Stimulated activated CD4-positive, alpha-beta T cell treated with anti-CD3 and anti-CD28 coated beads, Interleukin-1b, Interleukin-23, amount 100 ng/mL, for 4 hours (primary cell): Measurements from ENCODE around the gene THAP4.

ENCODE experiments used
- DNase-seq, 2 donors: peaks; one replicate each; pipeline ENCODE4 v3.0.0-alpha.2; 2020; ENCODE audit warnings: low read depth in 2 of 2

The THAP4 gene

DNA sequence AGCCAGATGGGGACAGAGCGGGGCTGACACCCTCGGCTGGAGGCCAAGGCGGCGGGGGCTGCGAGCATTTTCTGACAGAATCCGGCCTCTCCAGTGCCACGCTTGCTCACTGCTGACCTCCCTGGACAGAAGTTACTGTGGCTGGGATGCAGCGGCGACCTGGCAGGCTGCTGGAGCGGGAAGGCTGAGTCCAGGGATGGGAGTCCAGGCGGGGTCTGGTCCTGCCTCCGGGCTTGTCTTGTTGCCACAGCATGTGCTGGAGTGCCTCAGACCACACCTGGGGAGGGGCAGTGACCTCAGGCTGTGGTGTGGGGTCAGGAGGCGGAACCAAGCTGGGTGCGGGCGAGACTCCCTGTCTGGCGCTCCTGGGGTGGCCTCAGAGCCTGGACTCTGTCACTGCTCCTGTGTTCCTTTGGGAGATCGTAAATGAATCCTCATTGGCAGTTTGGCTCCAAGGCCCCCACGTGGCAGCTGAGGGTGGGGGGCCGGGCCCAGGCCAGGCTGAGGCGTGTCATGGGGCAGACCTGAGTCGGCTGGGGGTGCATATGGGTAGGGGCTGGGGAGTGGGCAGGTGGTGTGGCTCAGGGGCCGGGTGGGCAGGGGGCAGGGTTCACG, 72.9 kb downstream of the THAP4 start:
- DNase-seq, result no peak

DNA sequence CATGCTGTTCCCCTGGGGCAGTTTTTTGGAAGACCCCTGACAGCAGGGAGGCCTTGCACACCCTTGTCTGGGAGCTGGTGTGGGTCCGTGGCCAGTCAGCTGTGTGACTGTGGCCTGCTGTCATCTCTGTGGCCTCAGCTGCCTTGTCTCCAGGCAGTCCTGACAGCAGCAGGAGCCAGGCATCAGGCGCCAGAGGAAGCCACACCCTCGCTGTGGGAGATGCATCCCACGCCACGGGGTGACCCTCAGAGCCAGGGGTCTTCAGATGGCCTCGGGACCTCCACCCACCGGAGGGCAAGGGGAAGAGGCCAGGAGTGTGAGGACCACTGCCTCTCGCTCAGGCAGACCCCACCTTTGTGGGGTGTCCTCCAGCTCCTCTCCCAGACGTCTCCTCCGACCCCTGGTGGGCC, 73.4 kb downstream of the THAP4 start:
- no peak for DNase-seq

DNA sequence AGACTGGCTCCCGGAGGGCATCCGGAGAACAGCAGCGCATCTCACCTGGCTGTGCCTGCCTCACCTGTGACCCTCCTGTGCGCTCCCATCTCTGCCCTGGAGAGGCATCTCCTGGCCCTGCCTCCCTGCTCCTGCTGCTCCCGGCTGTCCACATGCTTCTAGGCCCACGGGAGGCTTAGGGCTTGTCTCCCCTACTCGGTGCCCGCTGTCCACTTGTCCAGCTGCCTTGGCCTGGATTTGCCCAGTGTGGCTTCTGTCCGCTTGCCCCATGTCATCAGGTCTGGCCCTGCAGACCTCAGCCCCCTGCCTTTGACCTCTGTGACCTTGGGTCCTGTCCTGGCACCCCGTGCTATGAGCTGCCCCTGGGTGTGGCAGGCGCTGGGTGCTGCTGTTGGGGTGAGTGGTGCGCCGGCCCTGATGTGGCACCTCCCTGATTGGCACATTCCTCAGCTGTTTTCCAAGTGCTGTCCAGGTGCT, 73.9 kb downstream of the THAP4 start:
- DNase-seq, result no peak

DNA sequence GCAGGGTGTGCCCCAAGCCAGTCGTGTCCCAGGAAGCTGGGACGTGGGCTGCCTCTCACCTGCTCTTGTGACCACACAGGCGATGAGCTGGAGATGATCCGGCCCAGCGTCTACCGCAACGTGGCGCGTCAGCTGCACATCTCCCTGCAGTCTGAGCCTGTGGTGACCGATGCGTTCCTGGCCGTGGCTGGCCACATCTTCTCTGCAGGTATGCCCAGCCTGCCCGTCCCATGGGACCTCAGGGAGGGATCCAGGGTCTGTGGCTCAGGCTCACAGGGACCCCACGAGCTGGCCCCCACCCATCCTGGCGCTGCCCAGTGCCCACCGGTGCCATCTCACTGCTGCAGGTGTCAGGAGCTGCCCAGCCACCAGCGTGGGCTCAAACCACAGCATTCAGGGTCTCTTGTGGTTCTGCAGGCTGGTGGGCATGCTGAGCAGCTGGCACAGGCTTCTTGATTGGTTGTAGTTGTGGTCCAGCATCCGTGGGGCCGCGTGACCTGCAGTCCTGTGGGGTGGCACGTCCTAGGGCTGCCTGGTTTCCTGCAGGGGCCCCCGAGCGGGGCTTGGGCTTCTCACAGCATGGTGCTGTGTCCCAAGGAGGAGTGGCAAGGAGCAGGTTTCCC, 74.6 kb downstream of the THAP4 start:
- no peak for DNase-seq

DNA sequence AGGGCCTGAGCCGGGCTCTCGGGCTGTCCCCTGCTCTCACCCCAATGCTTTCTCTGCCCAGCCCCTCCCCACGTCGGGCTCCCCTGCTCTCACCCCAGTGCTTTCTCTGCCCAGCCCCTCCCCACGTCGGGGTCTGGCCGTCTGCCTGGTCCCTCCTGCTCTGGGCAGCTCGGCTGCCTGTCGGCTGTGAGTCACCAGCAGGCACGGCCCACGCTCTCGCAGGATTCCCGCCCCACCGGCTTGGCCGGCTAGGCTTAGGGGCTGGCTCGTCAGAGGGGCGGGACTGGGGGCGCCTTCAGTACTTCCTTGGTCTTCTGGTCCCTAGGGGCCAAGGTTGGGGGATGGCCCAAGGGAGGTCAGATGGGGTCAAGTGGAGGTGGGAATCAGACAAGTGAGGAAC, 75.1 kb downstream of the THAP4 start:
- no peak for DNase-seq

DNA sequence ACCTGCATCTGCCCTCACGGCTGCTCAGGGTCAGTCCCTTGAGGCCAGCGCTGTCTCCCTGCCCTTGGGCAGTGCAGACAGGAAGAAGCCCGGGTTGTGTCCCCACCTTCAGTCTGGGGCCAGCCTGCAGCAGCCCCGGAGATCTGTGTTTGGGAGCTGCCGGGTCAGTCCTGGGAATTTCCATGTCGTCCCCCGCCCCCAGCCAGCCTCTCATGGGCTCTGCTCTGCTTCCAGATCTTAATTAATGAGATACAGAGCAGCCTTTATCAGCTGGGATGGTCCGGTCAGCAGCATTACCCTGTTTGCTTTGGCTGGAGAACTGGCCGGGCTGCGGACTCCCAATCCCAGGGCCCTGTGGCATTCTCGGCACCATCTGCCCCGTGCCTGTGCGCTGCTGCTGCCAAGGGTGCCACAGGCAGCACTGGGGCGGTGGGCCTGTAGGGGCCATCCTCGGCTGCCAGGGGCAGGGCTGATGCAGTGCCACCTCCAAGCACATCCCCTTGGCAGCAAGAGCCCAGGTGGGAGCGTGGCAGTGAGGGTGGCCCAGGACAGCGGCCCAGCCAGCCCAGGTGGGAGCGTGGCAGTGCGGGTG, 76.0 kb downstream of the THAP4 start:
- DNase-seq, result no peak

DNA sequence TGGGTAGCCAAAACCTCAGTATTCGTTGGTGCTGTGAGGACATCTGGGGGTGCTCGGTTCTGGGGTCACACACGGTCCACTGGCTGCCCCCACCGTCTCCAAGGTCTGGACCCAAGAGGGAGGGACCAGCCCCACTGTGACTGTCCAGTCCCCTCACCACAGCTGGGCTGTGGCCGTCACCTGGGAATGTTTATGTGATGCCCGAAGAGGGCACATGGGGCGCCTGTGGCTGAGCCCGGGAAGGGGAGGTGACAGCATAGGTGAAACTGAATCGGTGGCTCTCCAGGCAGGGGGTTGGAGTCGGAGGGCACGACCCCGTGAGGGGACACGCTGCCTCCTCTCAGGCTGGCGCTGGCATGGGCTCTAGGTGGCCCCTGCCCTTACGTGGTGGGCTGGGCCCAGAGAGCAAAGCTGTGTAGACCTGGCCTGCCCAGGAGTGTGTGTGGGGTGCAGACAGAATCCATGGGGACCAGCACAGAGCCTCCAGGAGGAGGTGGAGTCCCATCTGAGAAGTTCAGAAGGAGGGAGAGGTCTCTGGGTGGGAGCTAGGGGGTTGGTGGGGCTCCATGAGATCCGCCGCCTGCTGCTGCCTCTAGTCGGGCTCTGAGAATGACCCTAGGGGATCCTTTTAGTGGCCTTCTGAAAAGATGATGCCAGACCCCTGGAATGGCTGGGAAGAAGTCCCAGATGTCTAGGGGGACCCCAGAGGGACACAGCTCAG, 76.6 kb downstream of the THAP4 start:
- DNase-seq, result no peak

DNA sequence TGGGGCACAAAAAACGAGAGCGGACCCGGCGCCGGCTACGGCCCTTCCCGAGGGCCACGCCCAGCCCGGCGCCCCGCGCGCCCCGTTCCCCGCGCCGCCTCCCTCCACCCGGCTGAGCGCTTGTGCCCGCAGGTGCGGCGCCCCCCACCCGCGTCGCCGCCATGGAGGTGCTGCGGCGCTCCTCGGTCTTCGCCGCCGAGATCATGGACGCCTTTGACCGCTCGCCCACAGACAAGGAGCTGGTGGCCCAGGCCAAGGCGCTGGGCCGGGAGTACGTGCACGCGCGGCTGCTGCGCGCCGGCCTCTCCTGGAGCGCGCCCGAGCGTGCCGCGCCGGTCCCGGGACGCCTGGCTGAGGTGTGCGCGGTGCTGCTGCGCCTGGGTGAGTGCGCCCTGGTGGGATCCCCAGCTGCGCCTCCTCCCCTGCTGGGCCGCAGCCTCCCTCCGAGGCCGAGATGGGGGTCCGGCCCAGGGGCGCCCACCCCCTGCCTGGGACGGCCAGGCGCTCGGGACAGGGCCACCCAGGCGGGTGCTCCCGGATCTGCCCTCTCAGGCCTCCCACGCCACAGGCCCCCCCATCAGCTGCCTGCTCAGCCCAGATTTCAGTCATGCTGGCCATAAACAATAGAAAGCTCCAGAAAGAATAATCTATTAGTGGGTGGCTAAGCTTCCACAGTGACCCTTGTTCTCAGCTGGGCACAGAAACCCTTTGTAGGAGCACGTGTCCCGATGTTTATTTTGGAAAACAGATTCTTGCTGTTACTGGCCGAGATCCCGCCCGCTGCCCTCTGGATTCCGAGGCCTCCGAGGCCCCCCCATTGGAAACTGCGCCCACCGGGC, 77.4 kb downstream of the THAP4 start:
- DNase-seq, result no peak

DNA sequence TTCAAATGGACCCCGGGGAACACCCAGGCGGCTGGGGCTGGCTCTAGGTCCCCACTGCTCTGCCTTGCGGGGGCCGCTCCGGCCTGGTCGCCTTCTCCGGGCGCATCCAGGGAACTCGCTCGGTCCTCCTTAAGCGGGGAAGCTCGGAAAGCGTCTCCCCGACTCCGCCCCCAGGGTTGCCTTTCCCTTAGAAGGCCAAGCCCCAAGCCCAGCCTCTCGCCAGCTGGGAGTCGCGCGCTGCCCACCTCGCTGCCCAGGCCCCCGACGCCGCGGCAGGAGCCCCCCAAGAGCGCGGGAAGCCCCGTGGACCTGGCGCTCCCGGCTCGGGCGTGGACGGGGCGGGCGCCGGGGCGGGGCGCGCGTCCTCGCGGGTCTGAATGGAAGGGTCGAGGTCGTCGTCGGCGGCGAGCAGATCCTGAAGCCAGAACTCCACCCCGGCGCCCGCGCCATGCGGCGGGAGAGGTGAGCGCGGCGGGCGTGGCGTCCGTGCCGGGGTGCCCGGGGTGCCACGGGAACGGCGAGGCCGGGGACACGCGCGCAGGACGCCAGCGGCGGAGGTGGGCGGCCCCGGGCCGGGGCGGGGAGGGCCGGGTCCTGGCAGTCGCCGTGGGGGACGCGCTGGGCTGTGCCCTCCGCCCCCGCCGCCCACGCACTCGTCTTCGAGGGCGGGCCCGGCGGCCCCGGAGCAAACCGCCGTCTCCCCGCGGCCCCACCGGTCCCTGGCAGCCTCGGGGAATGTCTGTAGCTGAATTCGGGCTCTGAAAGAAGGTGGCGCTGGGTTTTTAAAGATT, 78.2 kb downstream of the THAP4 start, which contains the start of gene BOK:
Gene BOK (plus strand): TSS at position 214 of the 791 bp plus-strand sequence. CDS start 739 bp downstream, outside the sequence.
- DNase-seq, result peak in 1 of 2 donors; percentile 18

DNA sequence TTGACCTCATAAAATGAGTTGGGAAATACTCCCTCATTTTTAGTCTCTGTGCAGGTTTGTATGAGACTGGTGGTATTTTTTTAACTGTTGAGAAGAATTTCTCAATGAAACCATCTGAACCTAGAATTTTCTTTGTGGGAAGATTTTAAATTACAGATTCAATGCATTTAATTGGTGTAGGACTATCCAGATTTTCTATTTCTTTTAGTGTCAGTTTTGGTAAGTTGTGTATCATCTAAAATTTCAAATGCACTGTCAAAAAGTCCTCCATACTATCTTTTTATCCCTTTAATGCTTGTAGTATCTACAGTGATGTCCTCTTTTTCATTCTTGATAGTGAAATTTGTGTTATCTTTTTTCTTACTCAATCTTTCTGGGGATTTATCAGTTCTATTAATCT, 80.2 kb downstream of the THAP4 start:
- DNase-seq, result no peak

DNA sequence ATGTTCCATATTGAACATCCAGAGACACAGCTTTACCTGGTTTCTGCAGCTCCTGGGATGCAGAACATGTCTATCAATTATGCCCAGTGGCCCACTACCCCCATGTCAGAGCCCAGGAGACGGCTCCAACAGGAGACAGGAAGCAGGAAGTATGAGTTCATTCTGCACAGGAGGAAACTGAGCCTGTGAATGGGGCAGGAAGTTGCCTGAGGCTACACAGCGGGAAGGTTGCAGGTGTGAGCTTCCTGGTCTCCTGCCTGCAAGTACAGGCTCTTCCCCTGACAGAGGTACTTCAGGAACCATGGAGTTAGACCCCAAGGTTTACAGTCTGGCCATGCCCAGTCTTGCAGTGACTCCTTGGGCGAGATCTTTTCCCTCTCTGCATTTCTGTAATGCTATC, 81.2 kb downstream of the THAP4 start:
- no peak for DNase-seq

DNA sequence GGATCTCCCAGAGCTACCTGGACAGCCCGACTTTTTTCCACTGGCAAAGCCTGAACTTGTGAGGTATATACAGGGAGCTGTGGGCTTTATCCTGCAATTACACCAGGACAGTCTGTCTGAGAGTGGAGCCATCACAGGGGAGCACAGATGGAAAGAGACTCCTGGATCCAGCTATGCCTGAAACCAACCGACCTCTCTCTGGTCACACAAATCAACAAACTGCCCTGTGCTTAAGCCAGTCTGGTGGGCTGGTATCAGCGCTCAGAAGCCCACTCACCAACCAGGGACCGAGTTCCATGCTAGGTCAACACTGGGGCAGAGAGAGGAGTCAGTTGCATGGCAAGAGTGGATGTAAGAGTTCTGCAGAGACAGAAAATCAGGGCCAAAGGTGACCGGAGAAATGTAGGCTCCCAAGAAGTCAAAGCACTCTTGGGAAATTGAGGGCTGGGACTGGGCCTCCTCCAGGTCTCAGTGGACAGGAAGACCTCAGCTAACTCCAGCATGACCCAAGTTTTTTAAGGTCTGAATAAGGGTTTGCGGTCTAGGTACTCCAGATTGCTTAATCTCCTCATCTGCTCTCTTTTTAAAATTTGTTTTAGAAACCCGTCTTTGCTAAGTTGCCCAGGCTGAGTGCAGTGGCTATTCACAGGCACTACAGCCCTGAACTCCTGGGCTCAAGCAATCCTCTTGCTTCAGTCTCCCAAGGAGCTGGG, 82.2 kb downstream of the THAP4 start:
- DNase-seq, result no peak

DNA sequence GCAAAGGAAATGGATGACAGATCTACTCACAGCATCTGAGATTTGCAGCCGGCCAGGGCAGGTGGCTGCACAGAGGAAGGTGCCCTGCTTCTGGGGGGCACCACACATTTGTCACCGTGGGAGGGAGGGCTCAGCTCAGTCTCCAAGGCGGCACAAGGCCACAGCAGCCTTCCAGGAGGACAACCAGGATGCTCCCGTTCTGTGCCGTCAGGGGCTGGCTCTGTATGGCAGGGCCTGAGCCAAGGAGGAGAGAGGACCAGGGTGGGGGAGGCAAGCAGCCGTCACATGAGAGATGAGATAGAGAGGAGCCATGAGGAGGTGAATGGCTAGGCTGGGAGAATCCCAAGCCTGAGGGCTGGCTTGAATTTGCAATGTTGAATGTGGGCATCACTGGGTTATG, 83.0 kb downstream of the THAP4 start:
- no peak for DNase-seq

DNA sequence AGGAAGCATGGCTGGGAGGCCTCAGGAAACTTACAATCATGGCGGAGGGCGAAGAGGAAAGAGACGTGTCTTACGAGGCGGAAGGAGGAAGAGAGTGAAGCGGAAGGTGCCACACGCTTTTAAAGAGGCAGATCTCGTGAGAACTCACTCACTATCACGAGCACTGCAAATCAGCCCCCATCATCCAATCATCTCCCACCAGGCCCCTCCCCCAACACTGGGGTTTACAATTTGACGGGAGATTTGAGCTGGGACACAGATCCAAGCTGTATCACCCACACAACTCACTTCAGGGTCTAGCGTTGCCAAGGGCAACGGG, 83.5 kb downstream of the THAP4 start:
- DNase-seq, result no peak

DNA sequence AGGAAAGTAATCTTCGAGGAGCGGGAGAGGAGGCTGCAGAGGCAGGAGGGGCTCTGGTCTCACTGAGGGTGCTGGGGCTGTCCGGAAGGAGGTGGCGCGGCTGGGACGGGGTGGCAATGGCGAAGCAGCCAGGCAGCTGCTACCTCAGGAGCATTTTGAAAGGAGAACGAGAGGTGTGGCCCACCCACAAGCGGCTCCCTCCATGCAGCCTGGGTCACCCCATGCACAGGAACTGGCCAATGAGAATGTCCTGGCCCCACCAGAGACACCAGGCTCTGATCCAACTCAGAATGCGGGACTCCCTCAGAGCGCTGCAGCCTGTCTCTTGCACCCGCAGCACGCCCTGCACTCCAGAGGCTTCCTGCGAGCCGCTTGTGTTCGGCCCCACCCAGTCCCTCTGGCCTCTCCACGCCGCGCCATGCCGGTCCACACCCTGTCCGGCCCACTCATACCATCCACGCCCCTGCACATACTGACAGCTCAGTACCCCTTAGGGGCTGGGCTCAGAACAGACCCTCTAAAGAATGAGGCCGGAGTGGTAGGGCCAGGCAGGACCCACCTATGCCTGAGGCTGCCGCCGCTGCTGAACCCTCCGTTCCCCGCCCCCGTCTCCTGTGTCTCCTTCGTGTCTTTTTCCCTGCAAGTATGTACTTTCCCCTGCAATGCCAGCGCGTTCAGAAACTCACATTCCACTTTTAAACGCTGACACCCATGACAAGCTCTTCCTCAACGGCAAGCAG, 84.8 kb downstream of the THAP4 start:
- no peak for DNase-seq

DNA sequence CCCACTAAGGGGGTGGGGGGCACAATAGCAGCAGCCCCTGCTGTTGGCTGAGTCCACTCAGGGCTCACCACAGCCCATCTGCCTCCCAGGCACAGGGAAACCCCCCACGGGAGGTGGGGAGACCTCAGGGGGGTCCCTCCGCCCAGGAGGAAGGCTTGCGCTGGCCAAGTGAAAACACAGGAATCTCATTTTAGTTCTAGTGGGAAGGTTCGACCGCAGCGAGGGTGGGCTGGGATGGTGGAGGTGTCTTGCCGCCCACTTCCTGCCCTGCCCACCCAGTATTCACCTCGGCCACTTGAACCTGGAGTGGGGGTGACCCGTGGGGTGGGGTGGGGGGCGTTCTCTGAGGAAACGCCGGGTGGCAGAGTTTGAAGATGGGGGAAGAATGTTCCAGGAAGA, 85.4 kb downstream of the THAP4 start:
- no peak for DNase-seq

DNA sequence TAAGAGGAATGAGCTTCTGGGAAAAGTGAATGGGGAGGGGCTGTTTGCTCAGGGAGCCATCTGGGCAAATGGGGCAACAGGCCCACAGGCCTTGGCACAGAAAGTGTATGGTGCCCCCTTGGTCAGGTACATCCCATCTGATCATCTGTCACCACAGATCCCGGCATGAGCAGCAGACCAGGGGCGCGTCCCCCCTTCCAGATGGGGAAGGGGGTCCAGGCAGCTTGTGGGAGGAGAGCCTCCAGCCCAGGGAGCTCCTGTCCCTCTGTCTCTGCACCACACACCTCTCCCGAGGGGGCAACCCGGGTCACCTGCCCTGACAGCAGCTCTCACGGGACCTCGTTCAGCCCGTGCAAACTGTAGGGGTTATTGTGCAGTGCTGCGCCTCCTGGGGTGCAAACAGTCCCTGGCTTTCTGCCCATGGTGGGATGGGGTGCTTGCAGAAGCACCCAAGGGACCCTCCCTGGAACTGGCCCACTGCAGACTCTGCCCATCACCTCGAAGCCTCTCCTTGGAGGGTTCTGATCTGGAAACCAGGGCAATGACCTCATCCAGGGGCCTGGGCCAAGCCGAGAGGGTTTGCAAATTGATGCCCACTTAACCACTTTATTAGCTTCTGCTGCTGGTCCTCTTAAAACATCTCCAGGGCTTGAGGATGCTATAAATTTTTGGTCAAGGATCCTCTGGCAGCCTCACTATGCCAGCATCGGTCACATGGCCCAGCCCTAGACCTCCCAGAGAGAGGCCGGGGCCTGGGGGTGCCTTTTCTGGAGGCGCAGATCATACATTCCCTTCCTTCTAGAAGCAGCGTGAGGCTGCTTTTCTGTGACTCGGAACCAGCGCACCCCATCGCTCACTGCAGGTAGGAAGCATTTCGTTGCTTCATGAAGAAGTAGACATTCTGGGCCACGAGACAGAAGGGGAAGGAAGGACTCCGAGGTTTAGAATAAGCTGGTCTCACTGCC, 86.1 kb downstream of the THAP4 start:
- no peak for DNase-seq

DNA sequence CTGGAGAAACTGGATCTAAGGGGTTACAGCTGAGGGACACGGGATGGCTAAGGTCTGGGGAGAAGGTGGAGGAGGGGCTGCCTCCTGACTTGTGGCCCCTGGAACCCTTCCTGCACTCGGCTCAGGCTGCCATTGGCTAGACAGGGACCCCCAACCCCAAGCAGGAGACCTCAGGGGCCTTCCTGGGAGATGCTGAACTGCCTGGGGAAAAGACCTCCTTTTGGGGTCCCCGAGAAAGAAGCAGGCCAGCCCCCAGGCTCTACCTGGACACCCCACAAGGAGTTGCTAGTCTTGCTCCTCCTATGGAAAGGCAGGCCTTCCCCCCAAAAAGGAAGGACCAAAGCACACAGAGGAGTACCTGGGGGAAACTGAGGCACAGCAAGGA, 88.5 kb downstream of the THAP4 start:
- DNase-seq, result no peak
